HL-60 (cell line): Measurements from ENCODE around the gene RICTOR.
"Not testable (repeated sequence)": the region's sequence is repeated elsewhere in the genome, so short reads cannot be mapped to it uniquely, and the experiment has no call there.

Source experiments
- DNase-seq, 2 experiments: peaks; one replicate each; pipeline ENCODE4 v3.0.0-alpha.2; 2010 to 2020; ENCODE audit warnings: low read depth in 1 of 2, low spot score in 1 of 2
- H3K27ac ChIP-seq: fragments of 250-450 bp; sonication (Bioruptor Pico); replicated peaks from 2 replicates; pipeline ENCODE4 v1.5.1; 2020; ENCODE audit warnings: mild to moderate bottlenecking, moderate library complexity
- H3K27me3 ChIP-seq: fragments of 250-450 bp; sonication (Bioruptor Pico); 2 replicates; pipeline ENCODE4 v1.5.1; 2021; ENCODE audit warnings: mild to moderate bottlenecking, moderate library complexity; ENCODE audit not compliant: insufficient read depth, poor library complexity, severe bottlenecking
- H3K4me3 ChIP-seq: replicated peaks from 2 replicates; pipeline ENCODE4 v1.5.1; 2011; ENCODE audit warnings: mild to moderate bottlenecking, control low read depth, low read length; ENCODE audit not compliant: insufficient read depth
- CTCF ChIP-seq: IDR thresholded peaks from one replicate; pipeline ENCODE4 v1.5.1; 2011; ENCODE audit warnings: low read length, control low read depth, inconsistent platforms; ENCODE audit not compliant: insufficient read depth
- GABPA ChIP-seq: IDR thresholded peaks from 2 replicates; pipeline ENCODE4 v1.6.1; 2012; ENCODE audit warnings: low read depth
- POLR2AphosphoS5 ChIP-seq: IDR thresholded peaks from 2 replicates; pipeline ENCODE4 v1.6.1; 2012; ENCODE audit warnings: low read depth
- SPI1 ChIP-seq: IDR thresholded peaks from 2 replicates; pipeline ENCODE4 v1.6.1; 2012; ENCODE audit warnings: low read depth, mild to moderate bottlenecking, borderline replicate concordance
- TF ChIP-seq, protein P1 (sequence below): IDR thresholded peaks from 2 replicates; pipeline ENCODE4 v1.6.1; 2012; ENCODE audit warnings: low read depth; ENCODE audit not compliant: insufficient replicate concordance

Gene RICTOR

DNA sequence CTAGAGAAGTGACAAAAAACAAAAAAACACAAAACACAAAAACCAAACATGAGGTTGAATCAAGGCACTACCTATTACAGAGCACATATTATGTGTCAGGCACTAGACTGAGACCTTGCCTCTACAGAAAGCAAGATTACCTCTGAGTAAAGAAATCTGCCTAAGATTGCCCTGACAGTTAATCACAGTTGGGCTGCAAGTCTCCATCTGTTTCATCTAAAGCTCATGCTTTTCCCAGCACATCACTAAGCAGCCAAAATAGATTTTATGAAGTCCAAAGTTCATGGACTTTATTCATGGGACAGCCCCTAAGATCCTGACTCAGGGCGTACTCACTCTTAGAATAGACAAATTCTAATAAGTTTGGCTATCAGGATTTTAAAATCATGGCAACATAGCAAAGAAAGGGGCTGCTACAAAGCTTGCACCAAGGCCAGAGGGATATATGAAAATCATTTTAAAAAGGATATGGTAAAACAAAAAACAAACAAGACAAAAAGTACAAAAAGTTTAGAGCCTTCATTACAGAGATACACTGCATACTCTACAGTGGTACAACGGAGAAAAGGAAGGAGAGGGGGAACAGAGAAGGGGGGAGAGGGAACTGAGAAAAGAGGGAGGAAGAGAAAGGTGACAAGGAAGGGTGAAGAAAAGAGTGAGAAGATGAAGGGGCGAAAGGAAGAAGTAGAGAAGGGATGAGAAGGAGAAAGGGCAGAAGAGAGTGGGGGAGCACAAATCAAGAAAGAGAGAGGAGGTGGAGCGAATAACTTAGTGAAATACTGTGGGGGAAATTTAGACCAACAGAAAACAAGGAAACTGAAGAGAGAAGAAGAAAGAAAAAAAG, 58.2 kb downstream of the RICTOR start:
- H3K27ac ChIP-seq, result no peak overlapping the region
- TF ChIP-seq CTCF (no peak), SPI1 (no peak), POLR2AphosphoS5 (no peak)
- DNase-seq, result no peak
- H3K27me3 ChIP-seq, result no peaks in the 10 kb centered on the region
- no peak overlapping the region for H3K4me3 ChIP-seq

DNA sequence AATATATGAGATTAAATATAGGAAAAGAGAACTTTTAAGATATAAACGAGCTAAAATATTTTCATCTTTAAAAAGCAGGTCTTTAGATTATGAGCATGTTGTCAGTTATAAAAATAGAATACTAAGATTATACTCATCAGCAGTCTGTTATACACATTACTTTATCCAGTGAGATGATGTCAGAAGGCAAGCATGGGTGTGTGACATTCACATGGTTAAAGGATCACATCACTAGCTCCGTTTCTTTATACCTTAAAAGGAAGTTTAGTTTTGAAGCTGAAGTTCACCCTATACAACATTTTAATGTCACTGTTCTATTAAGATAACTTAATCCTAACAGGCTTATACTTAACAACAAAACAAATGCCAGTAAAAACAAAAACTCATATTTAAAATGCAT, 59.6 kb downstream of the RICTOR start:
- Histone ChIP-seq H3K27ac (no peak overlapping the region), H3K27me3 (no peaks in the 10 kb centered on the region), H3K4me3 (no peak overlapping the region)
- TF ChIP-seq CTCF (no peak), GABPA (no peak), SPI1 (no peak), POLR2AphosphoS5 (no peak)
- TF ChIP-seq, protein P1, sequence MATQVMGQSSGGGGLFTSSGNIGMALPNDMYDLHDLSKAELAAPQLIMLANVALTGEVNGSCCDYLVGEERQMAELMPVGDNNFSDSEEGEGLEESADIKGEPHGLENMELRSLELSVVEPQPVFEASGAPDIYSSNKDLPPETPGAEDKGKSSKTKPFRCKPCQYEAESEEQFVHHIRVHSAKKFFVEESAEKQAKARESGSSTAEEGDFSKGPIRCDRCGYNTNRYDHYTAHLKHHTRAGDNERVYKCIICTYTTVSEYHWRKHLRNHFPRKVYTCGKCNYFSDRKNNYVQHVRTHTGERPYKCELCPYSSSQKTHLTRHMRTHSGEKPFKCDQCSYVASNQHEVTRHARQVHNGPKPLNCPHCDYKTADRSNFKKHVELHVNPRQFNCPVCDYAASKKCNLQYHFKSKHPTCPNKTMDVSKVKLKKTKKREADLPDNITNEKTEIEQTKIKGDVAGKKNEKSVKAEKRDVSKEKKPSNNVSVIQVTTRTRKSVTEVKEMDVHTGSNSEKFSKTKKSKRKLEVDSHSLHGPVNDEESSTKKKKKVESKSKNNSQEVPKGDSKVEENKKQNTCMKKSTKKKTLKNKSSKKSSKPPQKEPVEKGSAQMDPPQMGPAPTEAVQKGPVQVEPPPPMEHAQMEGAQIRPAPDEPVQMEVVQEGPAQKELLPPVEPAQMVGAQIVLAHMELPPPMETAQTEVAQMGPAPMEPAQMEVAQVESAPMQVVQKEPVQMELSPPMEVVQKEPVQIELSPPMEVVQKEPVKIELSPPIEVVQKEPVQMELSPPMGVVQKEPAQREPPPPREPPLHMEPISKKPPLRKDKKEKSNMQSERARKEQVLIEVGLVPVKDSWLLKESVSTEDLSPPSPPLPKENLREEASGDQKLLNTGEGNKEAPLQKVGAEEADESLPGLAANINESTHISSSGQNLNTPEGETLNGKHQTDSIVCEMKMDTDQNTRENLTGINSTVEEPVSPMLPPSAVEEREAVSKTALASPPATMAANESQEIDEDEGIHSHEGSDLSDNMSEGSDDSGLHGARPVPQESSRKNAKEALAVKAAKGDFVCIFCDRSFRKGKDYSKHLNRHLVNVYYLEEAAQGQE, result no peak
- no peak for DNase-seq

DNA sequence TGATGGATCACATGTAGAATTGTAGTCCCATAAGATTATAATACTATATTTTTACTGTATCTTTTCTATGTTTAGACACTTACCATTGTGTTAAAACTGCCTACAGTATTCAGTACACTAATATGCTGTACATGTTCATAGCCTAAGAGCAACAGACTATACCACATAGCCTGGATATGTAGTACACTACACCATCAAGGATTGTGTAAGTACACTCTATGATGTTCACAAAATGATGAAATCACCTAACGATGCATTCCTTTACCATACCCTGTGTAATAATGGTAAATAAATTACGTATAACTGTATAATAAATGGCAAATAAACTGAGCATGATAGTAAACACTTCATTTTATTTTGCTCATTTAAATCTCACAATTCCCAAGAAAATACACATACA, 60.3 kb downstream of the RICTOR start:
- H3K27ac ChIP-seq, result no peak overlapping the region
- DNase-seq, result no peak

GRCh38 chr5:39010958-39011357, 63.2 kb downstream of the RICTOR start:
- H3K27ac ChIP-seq, H3K4me3 ChIP-seq, H3K27me3 ChIP-seq, DNase-seq: not testable (repeated sequence)

More for the DNA sequence above, 60.3 kb downstream of the RICTOR start:
- TF ChIP-seq, protein P1, result no peak
- TF ChIP-seq CTCF (no peak), GABPA (no peak), POLR2AphosphoS5 (no peak), SPI1 (no peak)
- no peak overlapping the region for H3K4me3 ChIP-seq
- no peaks in the 10 kb centered on the region for H3K27me3 ChIP-seq
